ENCODE data around the gene GALNT10.

- TF ChIP-seq POLR2AphosphoS5 (IDR thresholded peaks at IDR 0.05; ENCODE audit: insufficient read depth in 1 of 2, low read depth in 1 of 2): no peak
- TF ChIP-seq CTCF (IDR thresholded peaks at IDR 0.05): no peak
Measured at GRCh38 chr5:154373326-154373725, 182.8 kb downstream of the GALNT10 start.
